Dendritic cell treated with granulocyte-macrophage colony-stimulating factor and Interleukin-4, amounts not matched to agents 40 ng/mL and 50 ng/mL, for 4 days (primary cell): Measurements from ENCODE around the gene PCDHGB5.
"Not testable (repeated sequence)": the region's sequence is repeated elsewhere in the genome, so short reads cannot be mapped to it uniquely, and the experiment has no call there.

Source experiments
- H3K27ac Mint-ChIP-seq: one replicate; pipeline ENCODE4 v1.8.0; 2022; ENCODE audit warnings: mild to moderate bottlenecking, mixed read lengths
- H3K27me3 Mint-ChIP-seq: one replicate; pipeline ENCODE4 v1.8.0; 2022; ENCODE audit warnings: mild to moderate bottlenecking, mixed read lengths
- H3K36me3 Mint-ChIP-seq: one replicate; pipeline ENCODE4 v1.8.0; 2022; ENCODE audit warnings: low read depth, mixed read lengths
- H3K4me1 Mint-ChIP-seq: one replicate; pipeline ENCODE4 v1.8.0; 2022; ENCODE audit warnings: low read depth, mixed read lengths
- H3K4me3 Mint-ChIP-seq: one replicate; pipeline ENCODE4 v1.8.0; 2022; ENCODE audit warnings: mild to moderate bottlenecking, moderate library complexity, mixed read lengths
- H3K9me3 Mint-ChIP-seq: one replicate; pipeline ENCODE4 v1.8.0; 2022; ENCODE audit warnings: mixed read lengths
- intact Hi-C: fragments of 100-400 bp; cut with micrococcal nuclease; formaldehyde crosslinking; loops from one replicate; pipeline ENCODE4 v1.15.0; 2022

PCDHGB5 gene

DNA sequence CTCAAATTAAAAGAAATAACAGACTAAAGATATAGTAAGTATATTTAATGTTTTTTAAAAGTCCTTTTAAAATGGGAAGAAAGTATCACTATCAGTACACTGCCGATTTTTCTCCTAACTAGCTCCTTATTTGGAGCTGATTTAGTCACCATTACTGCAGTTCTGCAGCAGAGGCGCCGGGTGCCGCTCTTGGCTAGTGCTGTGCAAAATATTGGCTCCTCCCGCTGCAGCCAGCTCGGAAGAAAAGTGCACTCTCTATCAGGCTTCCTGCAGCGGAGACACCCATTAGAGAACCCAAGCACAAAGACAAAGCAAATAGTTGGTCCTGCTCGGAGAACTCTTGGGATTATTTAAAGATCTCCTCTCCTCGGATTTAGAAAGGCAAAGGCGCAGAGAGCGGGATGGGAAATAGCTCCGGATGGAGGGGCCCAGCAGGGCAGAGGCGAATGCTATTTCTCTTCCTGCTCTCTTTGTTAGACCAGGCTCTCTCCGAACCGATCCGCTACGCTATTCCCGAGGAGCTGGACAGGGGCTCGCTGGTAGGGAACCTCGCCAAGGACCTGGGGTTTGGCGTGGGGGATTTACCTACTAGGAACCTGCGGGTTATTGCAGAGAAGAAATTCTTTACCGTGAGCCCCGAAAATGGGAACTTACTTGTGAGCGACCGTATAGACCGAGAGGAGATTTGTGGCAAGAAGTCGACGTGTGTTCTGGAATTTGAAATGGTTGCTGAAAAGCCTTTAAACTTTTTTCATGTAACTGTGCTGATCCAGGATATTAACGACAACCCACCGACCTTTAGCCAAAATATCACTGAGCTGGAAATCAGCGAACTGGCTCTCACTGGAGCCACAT is 27.5 kb upstream of the PCDHGB5 start, which contains the start of gene PCDHGB3:
Gene PCDHGB3, plus strand, starts transcription at position 249 of the 855 bp plus-strand sequence. Its CDS starts 153 bp downstream, at position 402.
- Mint-ChIP-seq H3K9me3 (peaks cover 65% of the 10 kb centered on the region), H3K4me3 (peak within 1 kb of the TSS; percentile 75), H3K4me1 (peaks cover 10% of the 10 kb centered on the region), H3K27ac (peak within 1 kb of the TSS; percentile 54), H3K27me3 (peaks cover 71% of the 10 kb centered on the region), H3K36me3 (no peaks in the 10 kb centered on the region)
- intact Hi-C loops, result no loop called here

DNA sequence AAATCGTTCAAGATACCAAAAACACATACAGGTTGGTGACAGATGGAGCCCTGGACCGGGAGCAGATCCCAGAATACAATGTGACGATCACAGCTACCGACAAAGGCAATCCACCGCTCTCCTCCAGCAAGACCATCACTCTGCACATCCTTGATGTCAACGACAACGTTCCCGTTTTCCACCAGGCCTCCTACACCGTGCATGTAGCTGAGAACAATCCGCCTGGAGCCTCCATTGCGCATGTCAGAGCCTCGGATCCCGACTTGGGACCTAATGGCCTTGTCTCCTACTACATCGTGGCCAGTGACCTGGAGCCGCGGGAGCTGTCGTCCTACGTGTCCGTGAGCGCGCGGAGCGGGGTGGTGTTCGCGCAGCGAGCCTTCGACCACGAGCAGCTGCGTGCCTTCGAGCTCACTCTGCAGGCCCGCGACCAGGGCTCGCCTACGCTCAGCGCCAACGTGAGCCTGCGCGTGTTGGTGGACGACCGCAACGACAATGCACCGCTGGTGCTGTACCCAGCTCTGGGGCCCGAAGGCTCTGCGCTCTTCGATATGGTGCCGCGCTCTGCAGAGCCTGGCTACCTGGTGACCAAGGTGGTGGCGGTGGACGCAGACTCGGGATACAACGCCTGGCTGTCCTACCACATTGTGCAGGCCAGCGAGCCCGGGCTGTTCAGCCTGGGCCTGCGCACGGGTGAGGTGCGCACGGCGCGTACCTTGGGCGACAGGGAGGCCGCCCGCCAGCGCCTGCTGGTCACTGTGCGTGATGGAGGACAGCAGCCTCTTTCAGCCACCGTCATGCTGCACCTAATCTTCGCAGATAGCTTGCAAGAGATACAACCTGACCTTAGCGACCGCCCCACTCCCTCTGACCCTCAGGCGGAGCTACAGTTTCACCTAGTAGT is 25.9 kb upstream of the PCDHGB5 start:
- H3K4me3 Mint-ChIP-seq, result no peak overlapping the region
- intact Hi-C loops, result no loop called here
- peaks cover 5% of the 10 kb centered on the region for H3K36me3 Mint-ChIP-seq
- peaks cover 10% of the 10 kb centered on the region for H3K4me1 Mint-ChIP-seq
- peaks cover 71% of the 10 kb centered on the region for H3K27me3 Mint-ChIP-seq
- peaks cover 66% of the 10 kb centered on the region for H3K9me3 Mint-ChIP-seq
- H3K27ac Mint-ChIP-seq, result no peak overlapping the region

DNA sequence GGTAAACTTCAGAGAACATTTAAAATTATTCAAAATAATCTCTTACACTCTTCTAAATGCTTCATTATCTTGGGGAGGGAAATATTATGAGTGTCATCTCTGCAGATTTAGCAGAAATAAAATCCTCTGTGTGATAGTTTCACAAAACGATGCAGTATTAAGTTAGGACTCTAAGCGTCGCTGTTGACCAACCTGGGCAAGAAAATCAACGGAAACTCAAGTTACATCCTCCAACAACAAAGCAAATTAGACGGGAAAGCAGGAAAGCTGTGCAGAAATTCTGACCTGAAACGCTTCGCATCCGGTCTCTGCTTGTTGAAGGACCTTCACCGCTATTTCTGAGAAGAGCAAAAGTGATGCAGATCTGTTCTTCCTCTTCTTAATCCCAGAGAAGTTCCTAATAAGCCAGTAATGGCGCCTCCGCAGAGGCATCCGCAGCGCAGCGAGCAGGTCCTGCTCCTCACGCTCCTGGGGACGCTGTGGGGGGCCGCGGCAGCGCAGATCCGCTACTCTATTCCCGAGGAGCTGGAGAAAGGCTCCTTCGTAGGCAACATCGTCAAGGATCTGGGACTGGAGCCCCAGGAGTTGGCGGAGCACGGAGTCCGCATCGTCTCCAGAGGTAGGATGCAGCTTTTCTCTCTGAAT is 24.0 kb upstream of the PCDHGB5 start, which contains the start of gene PCDHGA6:
Gene PCDHGA6, plus strand, starts transcription at position 219 of the 645 bp plus-strand sequence. Its CDS starts 193 bp downstream, at position 412.
- intact Hi-C loops, result no loop called here
- peaks cover 10% of the 10 kb centered on the region for H3K4me1 Mint-ChIP-seq
- H3K27me3 Mint-ChIP-seq, result peaks cover 70% of the 10 kb centered on the region
- no peak within 1 kb of the TSS for H3K4me3 Mint-ChIP-seq
- H3K27ac Mint-ChIP-seq, result no peak within 1 kb of the TSS
- H3K9me3 Mint-ChIP-seq, result peaks cover 73% of the 10 kb centered on the region
- peaks cover 5% of the 10 kb centered on the region for H3K36me3 Mint-ChIP-seq

DNA sequence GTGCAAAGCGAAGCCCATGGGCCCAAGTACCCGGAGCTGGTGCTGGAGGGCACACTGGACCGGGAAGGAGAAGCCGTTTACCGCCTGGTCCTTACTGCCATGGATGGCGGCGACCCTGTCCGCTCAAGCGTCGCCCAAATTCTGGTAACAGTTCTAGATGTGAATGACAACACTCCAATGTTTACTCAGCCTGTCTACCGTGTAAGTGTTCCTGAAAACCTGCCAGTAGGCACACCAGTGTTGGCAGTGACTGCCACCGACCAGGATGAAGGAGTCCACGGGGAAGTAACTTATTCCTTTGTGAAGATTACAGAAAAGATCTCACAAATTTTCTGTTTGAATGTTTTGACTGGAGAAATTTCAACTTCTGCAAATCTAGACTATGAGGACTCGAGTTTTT is 23.1 kb upstream of the PCDHGB5 start:
- no peak overlapping the region for H3K27ac Mint-ChIP-seq
- intact Hi-C loops, result no loop called here
- peaks cover 73% of the 10 kb centered on the region for H3K9me3 Mint-ChIP-seq
- peaks cover 66% of the 10 kb centered on the region for H3K27me3 Mint-ChIP-seq
- H3K4me3 Mint-ChIP-seq, result no peak overlapping the region
- H3K36me3 Mint-ChIP-seq, result peaks cover 5% of the 10 kb centered on the region
- peaks cover 10% of the 10 kb centered on the region for H3K4me1 Mint-ChIP-seq

DNA sequence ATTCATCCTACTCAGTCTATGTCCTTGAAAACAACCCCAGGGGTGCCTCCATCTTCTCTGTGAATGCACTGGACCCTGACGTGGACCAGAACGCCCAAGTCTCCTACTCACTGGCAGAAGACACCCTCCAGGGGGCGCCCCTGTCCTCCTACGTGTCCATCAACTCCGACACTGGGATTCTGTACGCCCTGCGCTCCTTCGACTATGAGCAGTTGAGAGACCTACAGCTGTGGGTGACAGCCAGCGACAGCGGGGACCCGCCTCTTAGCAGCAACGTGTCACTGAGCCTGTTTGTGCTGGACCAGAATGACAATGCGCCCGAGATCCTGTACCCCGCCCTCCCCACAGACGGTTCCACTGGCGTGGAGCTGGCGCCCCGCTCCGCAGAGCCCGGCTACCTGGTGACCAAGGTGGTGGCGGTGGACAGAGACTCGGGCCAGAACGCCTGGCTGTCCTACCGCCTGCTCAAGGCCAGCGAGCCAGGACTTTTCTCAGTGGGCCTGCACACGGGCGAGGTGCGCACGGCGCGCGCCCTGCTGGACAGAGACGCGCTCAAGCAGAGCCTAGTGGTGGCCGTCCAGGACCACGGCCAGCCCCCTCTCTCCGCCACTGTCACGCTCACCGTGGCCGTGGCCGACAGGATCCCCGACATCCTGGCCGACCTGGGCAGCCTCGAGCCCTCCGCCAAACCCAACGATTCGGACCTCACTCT is 22.1 kb upstream of the PCDHGB5 start:
- H3K36me3 Mint-ChIP-seq, H3K4me1 Mint-ChIP-seq, H3K4me3 Mint-ChIP-seq, intact Hi-C loops, H3K27ac Mint-ChIP-seq: not testable (repeated sequence)
- Mint-ChIP-seq H3K27me3 (peaks cover 63% of the 10 kb centered on the region), H3K9me3 (peaks cover 66% of the 10 kb centered on the region)

DNA sequence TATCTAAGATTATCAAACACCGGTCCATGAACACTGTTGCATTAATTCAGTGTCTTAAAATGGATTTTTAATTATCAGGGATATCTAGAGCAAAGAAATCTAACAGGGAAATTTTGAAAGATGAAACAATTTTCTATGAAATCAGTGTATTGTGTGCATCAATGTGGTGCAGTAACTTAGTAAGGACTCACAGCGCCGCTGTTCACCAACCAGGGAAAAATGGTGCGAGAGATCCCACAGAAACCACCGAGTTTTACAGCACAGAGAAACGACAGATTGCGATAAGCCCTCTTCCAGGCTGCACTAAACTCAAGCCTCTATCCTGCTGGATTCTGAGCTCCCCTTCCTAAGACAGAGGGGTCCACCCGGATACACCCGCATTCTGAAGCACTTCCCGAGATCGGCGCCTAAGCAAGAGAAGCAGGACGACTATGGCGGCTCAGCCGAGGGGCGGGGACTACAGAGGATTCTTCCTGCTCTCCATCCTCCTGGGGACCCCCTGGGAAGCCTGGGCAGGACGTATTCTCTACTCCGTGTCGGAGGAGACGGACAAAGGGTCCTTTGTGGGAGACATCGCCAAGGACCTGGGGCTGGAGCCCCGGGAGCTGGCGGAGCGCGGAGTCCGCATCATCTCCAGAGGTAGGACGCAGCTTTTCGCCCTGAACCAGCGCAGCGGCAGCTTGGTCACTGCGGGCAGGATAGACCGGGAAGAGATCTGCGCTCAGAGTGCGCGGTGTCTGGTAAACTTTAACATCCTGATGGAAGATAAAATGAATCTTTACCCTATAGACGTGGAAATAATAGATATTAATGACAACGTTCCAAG is 15.1 kb upstream of the PCDHGB5 start, which contains the start of gene PCDHGA7:
Gene PCDHGA7, plus strand, starts transcription at position 274 of the 826 bp plus-strand sequence. Its CDS starts 158 bp downstream, at position 432.
- Mint-ChIP-seq H3K27ac (no peak within 1 kb of the TSS), H3K4me1 (no peaks in the 10 kb centered on the region), H3K27me3 (peaks cover 62% of the 10 kb centered on the region), H3K9me3 (peaks cover 22% of the 10 kb centered on the region), H3K4me3 (peak within 1 kb of the TSS; percentile 71), H3K36me3 (no peaks in the 10 kb centered on the region)
- intact Hi-C loops, result no loop called here

DNA sequence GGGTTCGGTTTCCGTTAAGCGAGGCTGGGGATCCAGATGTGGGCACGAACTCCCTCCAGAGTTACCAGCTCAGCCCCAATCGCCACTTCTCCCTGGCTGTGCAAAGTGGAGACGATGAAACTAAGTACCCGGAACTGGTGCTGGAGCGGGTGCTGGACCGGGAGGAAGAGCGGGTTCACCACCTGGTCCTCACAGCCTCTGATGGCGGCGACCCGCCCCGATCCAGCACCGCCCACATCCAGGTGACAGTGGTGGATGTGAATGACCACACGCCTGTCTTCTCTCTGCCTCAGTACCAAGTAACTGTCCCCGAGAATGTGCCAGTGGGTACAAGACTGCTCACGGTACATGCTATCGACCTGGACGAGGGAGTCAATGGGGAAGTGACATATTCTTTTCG is 14.4 kb upstream of the PCDHGB5 start:
- intact Hi-C loops, result no loop called here
- H3K4me3 Mint-ChIP-seq, result no peak overlapping the region
- no peak overlapping the region for H3K27ac Mint-ChIP-seq
- H3K9me3 Mint-ChIP-seq, result peaks cover 25% of the 10 kb centered on the region
- H3K27me3 Mint-ChIP-seq, result peaks cover 64% of the 10 kb centered on the region
- H3K4me1 Mint-ChIP-seq, result no peaks in the 10 kb centered on the region
- H3K36me3 Mint-ChIP-seq, result no peaks in the 10 kb centered on the region

DNA sequence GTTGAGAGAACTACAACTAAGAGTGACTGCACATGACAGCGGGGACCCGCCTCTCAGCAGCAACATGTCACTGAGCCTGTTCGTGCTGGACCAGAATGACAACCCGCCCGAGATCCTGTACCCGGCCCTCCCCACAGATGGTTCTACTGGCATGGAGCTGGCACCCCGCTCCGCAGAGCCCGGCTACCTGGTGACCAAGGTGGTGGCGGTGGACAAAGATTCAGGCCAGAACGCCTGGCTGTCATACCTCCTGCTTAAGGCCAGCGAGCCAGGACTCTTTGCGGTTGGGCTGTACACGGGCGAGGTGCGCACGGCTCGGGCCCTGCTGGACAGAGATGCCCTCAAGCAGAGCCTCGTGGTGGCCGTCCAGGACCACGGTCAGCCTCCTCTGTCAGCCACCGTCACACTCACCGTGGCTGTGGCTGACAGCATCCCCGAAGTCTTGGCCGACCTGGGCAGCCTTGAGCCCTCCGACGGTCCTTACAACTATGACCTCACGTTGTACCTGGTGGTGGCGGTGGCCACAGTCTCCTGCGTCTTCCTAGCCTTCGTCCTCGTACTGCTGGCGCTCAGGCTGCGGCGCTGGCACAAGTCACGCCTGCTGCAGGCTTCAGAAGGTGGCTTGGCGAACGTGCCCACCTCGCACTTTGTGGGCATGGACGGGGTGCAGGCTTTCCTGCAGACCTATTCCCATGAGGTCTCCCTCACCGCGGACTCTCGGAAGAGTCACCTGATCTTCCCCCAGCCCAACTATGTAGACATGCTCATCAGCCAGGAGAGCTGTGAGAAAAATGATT is 13.1 kb upstream of the PCDHGB5 start:
- Mint-ChIP-seq H3K4me1 (no peaks in the 10 kb centered on the region), H3K27ac (no peak overlapping the region), H3K36me3 (peaks cover 1% of the 10 kb centered on the region), H3K27me3 (peaks cover 77% of the 10 kb centered on the region), H3K9me3 (peaks cover 38% of the 10 kb centered on the region), H3K4me3 (no peak overlapping the region)
- intact Hi-C loops, result no loop called here

DNA sequence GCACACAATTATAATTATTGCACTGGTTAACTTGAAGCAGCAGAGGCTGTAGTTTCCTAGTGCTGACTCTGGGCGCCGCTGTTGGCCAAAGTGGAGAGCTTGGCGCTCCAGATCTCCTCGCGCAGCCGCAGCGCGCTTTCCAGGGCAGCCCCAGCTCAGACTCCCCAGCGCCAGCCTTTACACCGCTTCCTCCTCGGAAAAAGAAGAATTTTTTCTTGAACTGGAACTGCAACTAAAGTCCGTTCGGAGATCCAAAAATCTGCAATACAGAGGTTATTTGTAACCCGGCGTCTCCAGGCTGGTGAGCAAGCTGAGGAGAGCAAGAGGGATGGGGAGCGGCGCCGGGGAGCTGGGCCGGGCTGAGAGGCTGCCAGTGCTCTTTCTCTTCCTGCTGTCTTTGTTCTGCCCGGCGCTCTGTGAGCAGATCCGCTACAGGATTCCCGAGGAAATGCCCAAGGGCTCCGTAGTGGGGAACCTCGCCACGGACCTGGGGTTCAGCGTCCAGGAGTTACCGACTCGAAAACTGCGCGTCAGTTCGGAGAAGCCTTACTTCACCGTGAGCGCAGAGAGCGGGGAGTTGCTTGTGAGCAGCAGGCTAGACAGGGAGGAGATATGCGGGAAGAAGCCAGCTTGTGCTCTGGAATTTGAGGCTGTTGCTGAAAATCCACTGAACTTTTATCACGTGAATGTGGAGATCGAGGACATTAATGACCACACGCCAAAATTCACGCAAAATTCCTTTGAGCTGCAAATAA is 10.0 kb upstream of the PCDHGB5 start, which contains the start of gene PCDHGB4:
Gene PCDHGB4, plus strand, starts transcription at position 142 of the 755 bp plus-strand sequence. Its CDS starts 187 bp downstream, at position 329.
- H3K4me1 Mint-ChIP-seq, H3K27ac Mint-ChIP-seq, H3K36me3 Mint-ChIP-seq, intact Hi-C loops: not testable (repeated sequence)
- peaks cover 53% of the 10 kb centered on the region for H3K9me3 Mint-ChIP-seq
- peak within 1 kb of the TSS; percentile 63 for H3K4me3 Mint-ChIP-seq
- H3K27me3 Mint-ChIP-seq, result peaks cover 74% of the 10 kb centered on the region

DNA sequence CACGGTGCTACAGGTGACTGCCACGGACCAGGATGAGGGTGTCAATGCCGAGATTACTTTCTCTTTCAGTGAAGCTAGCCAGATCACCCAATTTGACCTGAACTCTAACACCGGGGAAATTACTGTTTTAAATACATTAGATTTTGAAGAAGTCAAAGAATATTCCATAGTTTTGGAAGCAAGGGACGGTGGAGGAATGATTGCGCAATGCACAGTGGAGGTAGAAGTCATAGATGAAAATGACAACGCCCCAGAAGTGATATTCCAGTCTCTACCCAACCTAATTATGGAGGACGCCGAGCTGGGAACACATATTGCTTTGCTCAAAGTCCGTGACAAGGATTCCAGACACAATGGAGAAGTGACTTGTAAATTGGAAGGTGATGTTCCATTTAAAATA is 9.1 kb upstream of the PCDHGB5 start:
- peaks cover 53% of the 10 kb centered on the region for H3K9me3 Mint-ChIP-seq
- no peak overlapping the region for H3K4me3 Mint-ChIP-seq
- peaks cover 7% of the 10 kb centered on the region for H3K36me3 Mint-ChIP-seq
- H3K27me3 Mint-ChIP-seq, result peaks cover 73% of the 10 kb centered on the region
- intact Hi-C loops, result no loop called here
- no peaks in the 10 kb centered on the region for H3K4me1 Mint-ChIP-seq
- H3K27ac Mint-ChIP-seq, result no peak overlapping the region
